ENCODE measurements around the gene MAGOHB. TPM values are rescaled to one million over a fixed set of nuclear protein-coding genes. Genes with fewer than 3 reads are reported as not detected.

The MAGOHB gene
- total and polyA plus RNA-seq, 2 of the 13 experiments (the other 11 are each of a cell fraction or from before 2014, with no cell fraction given), result 7.0 to 49.8 TPM

- no peaks in the 10 kb centered on the region for H3K27me3 ChIP-seq (ENCODE audit: control insufficient read depth in 1 of 2, insufficient read depth in 2 of 2, low read length in 2 of 2)
- ATAC-seq (no peak), DNase-seq (ENCODE audit: low spot score) (no peak), FAIRE-seq (no peak)
- BruUV-seq (replicated peaks), result no TSS peak
- no peaks in the 10 kb centered on the region for H4K20me1 ChIP-seq (ENCODE audit: insufficient read depth, low read length)
- in situ Hi-C loops (cut with HindIII; ENCODE audit: extremely low pct_ligation_motif_present, low pct_unique_long_range_greater_than_20kb) (no loop called here), intact Hi-C loops (cut with micrococcal nuclease; ENCODE audit: unreplicated experiment) (no loop called here)
- H3K4me1 ChIP-seq (ENCODE audit: insufficient read depth, low read length), result no peaks in the 10 kb centered on the region
- no peak overlapping the region for H3K4me3 ChIP-seq (replicated peaks in 1 of 3; ENCODE audit: insufficient read depth in 1 of 3, low read depth in 2 of 3, low read length in 3 of 3)
- no peaks in the 10 kb centered on the region for H3K36me3 ChIP-seq (replicated peaks in 1 of 2; ENCODE audit: control insufficient read depth in 1 of 2, insufficient read depth in 2 of 2, low read length in 2 of 2)
- 2% methylated on average over 3 of the region's 3 CpGs for WGBS (ENCODE audit: low lambda C conversion rate)
- TF ChIP-seq RFX1 (IDR thresholded peaks at IDR 0.05), result no peak
- TF ChIP-seq ZFP36 (IDR thresholded peaks at IDR 0.05; ENCODE audit: borderline replicate concordance, low read depth, low read length, partially characterized antibody), result no peak
- no peak for TF ChIP-seq SIX4 (CRISPR knock-in tag; IDR thresholded peaks at IDR 0.05)
- TF ChIP-seq ZNF230 (CRISPR knock-in tag; IDR thresholded peaks at IDR 0.05), result no peak
- no peak for TF ChIP-seq MBD4 (IDR thresholded peaks at IDR 0.05; ENCODE audit: borderline replicate concordance, low read length)
- TF ChIP-seq ZNF275 (CRISPR knock-in tag; IDR thresholded peaks at IDR 0.05; ENCODE audit: borderline replicate concordance), result no peak
- TF ChIP-seq BCL6 (CRISPR knock-in tag; IDR thresholded peaks at IDR 0.05), result no peak
- TF ChIP-seq ZNF160 (CRISPR knock-in tag; IDR thresholded peaks at IDR 0.05), result no peak
- TF ChIP-seq SRSF9 (IDR thresholded peaks at IDR 0.05; ENCODE audit: borderline replicate concordance, insufficient read depth, low read depth, low read length, poor library complexity, severe bottlenecking), result no peak
- no peak for TF ChIP-seq CREB3 (CRISPR knock-in tag; IDR thresholded peaks at IDR 0.05)
- no peak for TF ChIP-seq ISX (CRISPR knock-in tag; conservative IDR thresholded peaks at IDR 0.05)
- no peak for TF ChIP-seq E2F2 (CRISPR knock-in tag; IDR thresholded peaks at IDR 0.05; ENCODE audit: borderline replicate concordance)
- TF ChIP-seq RORA (CRISPR knock-in tag; IDR thresholded peaks at IDR 0.05), result no peak
- TF ChIP-seq ZNF276 (CRISPR knock-in tag; IDR thresholded peaks at IDR 0.05; ENCODE audit: low read depth), result no peak
- TF ChIP-seq ZNF274 (CRISPR knock-in tag; IDR thresholded peaks at IDR 0.05), result no peak
- TF ChIP-seq RNF2 (conservative IDR thresholded peaks at IDR 0.05; ENCODE audit: low read depth), result no peak
- 0 out of 2 replicates have a peak, but pooled peaks cover 8% of the 10 kb centered on the region for H3K9me3 ChIP-seq (ENCODE audit: low read length)
- ChIA-PET POLR2A (no interaction called here), CTCF (ENCODE audit: low intra/inter-chr PET ratio, low total read pairs) (no interaction called here)
- H3K27ac ChIP-seq (ENCODE audit: extremely low read length, insufficient read depth, low read length), result no peak overlapping the region
- H3K9ac ChIP-seq (ENCODE audit: insufficient read depth, low read depth, low read length), result no peak overlapping the region
- H2AFZ ChIP-seq (ENCODE audit: low read length), result no peak overlapping the region
- H3K4me2 ChIP-seq (ENCODE audit: low read depth, low read length), result no peak overlapping the region
- no peaks in the 10 kb centered on the region for H3K79me2 ChIP-seq (ENCODE audit: insufficient read depth, low read length)
These were observed 47.9 kb upstream of the MAGOHB start for GRCh38 chr12:10661338-10661737.

All from HepG2 (cell line).